Activated CD4-positive, alpha-beta T cell treated with anti-CD3 and anti-CD28 coated beads for 36 hours (primary cell): Measurements from ENCODE around the gene IGSF8. TPM values are rescaled to one million over a fixed set of nuclear protein-coding genes. Genes with fewer than 3 reads are reported as not detected.
A peak's percentile ranks its signal among the peaks of the same experiment; 100 is the strongest.

Source experiments
- ATAC-seq: fragments of 200-7000 bp; cut with Tn5 transposase; one replicate; pipeline ENCODE4 v1.10.0; 2021; ENCODE audit warnings: mild to moderate bottlenecking, moderate library complexity
- CTCF ChIA-PET: fragments of 350-600 bp; sonication (Branson Sonifier 250); formaldehyde crosslinking; loops from one replicate; lab custom pipeline; 2021; ENCODE audit warnings: antibody characterized with exemption; lab: Charles Lee
- POLR2A ChIA-PET: fragments of 350-600 bp; sonication (Branson Sonifier 250); formaldehyde crosslinking; loops from one replicate; lab custom pipeline; 2021; ENCODE audit warnings: antibody characterized with exemption, inconsistent platforms; lab: Charles Lee
- DNase-seq: peaks from one replicate; pipeline ENCODE4 v3.0.0-alpha.2; 2020
- H3K27ac Mint-ChIP-seq: one replicate; pipeline ENCODE4 v1.8.0; 2021; ENCODE audit warnings: mixed read lengths
- H3K27me3 Mint-ChIP-seq: one replicate; pipeline ENCODE4 v1.8.0; 2021; ENCODE audit warnings: mixed read lengths
- H3K36me3 Mint-ChIP-seq: one replicate; pipeline ENCODE4 v1.8.0; 2021; ENCODE audit warnings: low read depth, mixed read lengths
- H3K4me1 Mint-ChIP-seq: one replicate; pipeline ENCODE4 v1.8.0; 2021; ENCODE audit warnings: mixed read lengths
- H3K4me3 Mint-ChIP-seq: one replicate; pipeline ENCODE4 v1.8.0; 2021; ENCODE audit warnings: mild to moderate bottlenecking, moderate library complexity, mixed read lengths
- H3K9me3 Mint-ChIP-seq: one replicate; pipeline ENCODE4 v1.8.0; 2021; ENCODE audit warnings: low read depth, mixed read lengths
- intact Hi-C, 2 experiments: fragments of 100-400 bp; cut with DNase I in 1 of 2; cut with micrococcal nuclease in 1 of 2; formaldehyde crosslinking; loops; one replicate each; pipeline versions ENCODE4 v1.14.2 to v1.15.1; 2022 to 2024; cut with DNase I, micrococcal nuclease
- total RNA-seq, 2 experiments: library from RNA; stranded (reverse); gene quantifications; one replicate each; pipeline ENCODE4 v1.2.3, GENCODE V29; 2021

Gene IGSF8
- total RNA-seq, 2 experiments from 2014 or later = 29.2 to 33.8 TPM

- POLR2A ChIA-PET = no interaction called here
- peak overlapping the region; percentile 81 for H3K27ac Mint-ChIP-seq
- H3K27me3 Mint-ChIP-seq = peaks cover 17% of the 10 kb centered on the region
Measured at GRCh38 chr1:160047111-160047991, 51.1 kb downstream of the IGSF8 start.

GRCh38 chr1:160046494-160047110, 51.8 kb downstream of the IGSF8 start:
- DNase-seq = peak; percentile 67
- peak; percentile 87 for ATAC-seq
- Mint-ChIP-seq H3K4me1 (peaks cover 12% of the 10 kb centered on the region), H3K27ac (peak overlapping the region; percentile 81), H3K4me3 (peak overlapping the region; percentile 55), H3K36me3 (no peaks in the 10 kb centered on the region), H3K9me3 (no peaks in the 10 kb centered on the region), H3K27me3 (peaks cover 13% of the 10 kb centered on the region)
- intact Hi-C loops = loop anchor here (1.0 to 2.0 kb wide), 3 partner anchors 32 to 38 kb away; no protein-coding TSS in a partner anchor
- ChIA-PET CTCF (interaction anchor here (0.5 to 38.5 kb wide), 34 partner anchors 8 to 768 kb away, joined by 3 to 636 read pairs (median 4); partner anchors contain the start of genes IGSF8, KCNJ10, KCNJ9 and PEX19), POLR2A (no interaction called here)

More at GRCh38 chr1:160047111-160047991, 51.1 kb downstream of the IGSF8 start:
- no peaks in the 10 kb centered on the region for H3K36me3 Mint-ChIP-seq
- CTCF ChIA-PET = interaction anchor here (0.5 to 38.5 kb wide), 26 partner anchors 8 to 768 kb away, joined by 3 to 636 read pairs (median 4); partner anchors contain the start of genes KCNJ10, KCNJ9, PEX19 and PIGM
- H3K4me3 Mint-ChIP-seq = peak overlapping the region; percentile 55
- DNase-seq = no peak
- H3K4me1 Mint-ChIP-seq = peaks cover 12% of the 10 kb centered on the region
- H3K9me3 Mint-ChIP-seq = no peaks in the 10 kb centered on the region
- no peak for ATAC-seq
- intact Hi-C loops = loop anchor here in 1 of 2 experiments (2.0 kb wide), 1 partner anchor 31 kb away; no protein-coding TSS in a partner anchor

- Mint-ChIP-seq H3K27ac (no peak overlapping the region), H3K9me3 (no peaks in the 10 kb centered on the region), H3K4me3 (no peak overlapping the region), H3K4me1 (peaks cover 12% of the 10 kb centered on the region), H3K27me3 (peaks cover 12% of the 10 kb centered on the region), H3K36me3 (no peaks in the 10 kb centered on the region)
- ATAC-seq (no peak), DNase-seq (no peak)
- POLR2A ChIA-PET = interaction anchor here (0.6 kb wide), 1 partner anchor 13 kb away, joined by 5 read pairs; no protein-coding TSS in a partner anchor
- intact Hi-C loops = loop anchor here (1.0 to 2.0 kb wide), 3 partner anchors 33 to 39 kb away; no protein-coding TSS in a partner anchor
- CTCF ChIA-PET = interaction anchor here (0.6 to 38.5 kb wide), 21 partner anchors 8 to 331 kb away, joined by 3 to 636 read pairs (median 7); partner anchors contain the start of genes IGSF8, KCNJ10, KCNJ9 and PIGM
Measured at GRCh38 chr1:160045653-160046052, 52.8 kb downstream of the IGSF8 start.

- Mint-ChIP-seq H3K4me3 (no peak overlapping the region), H3K36me3 (no peaks in the 10 kb centered on the region), H3K27me3 (peaks cover 9% of the 10 kb centered on the region), H3K27ac (no peak overlapping the region), H3K4me1 (peaks cover 12% of the 10 kb centered on the region), H3K9me3 (no peaks in the 10 kb centered on the region)
- ChIA-PET POLR2A (no interaction called here), CTCF (interaction anchor here (0.6 to 38.5 kb wide), 2 partner anchors 35 to 248 kb away, joined by 3 to 636 read pairs; partner anchors contain the start of genes KCNJ10 and KCNJ9)
- intact Hi-C loops = no loop called here
- DNase-seq (no peak), ATAC-seq (no peak)
Measured at GRCh38 chr1:160043543-160043942, 54.9 kb downstream of the IGSF8 start.

Other genes with a start within 250 kb of the IGSF8 start
- gene VSIG8, start 236.0 kb downstream of the IGSF8 start, total RNA-seq = under 1 TPM in 1 of 2 experiments, not detected in 1; 0.11 TPM
- gene CFAP45, start 198.5 kb downstream of the IGSF8 start, total RNA-seq = 1 to 10 TPM in 1 of 2 experiments, under 1 TPM in 1; 0.98 to 1.1 TPM
- 100 to 1,000 TPM; 410 to 495 TPM for gene TAGLN2, start 173.1 kb downstream of the IGSF8 start, total RNA-seq
- gene IGSF9, start 153.0 kb downstream of the IGSF8 start, total RNA-seq = under 1 TPM in 1 of 2 experiments, not detected in 1; 0.07 TPM
- gene SLAMF9, start 144.4 kb downstream of the IGSF8 start, total RNA-seq = not detected
- 1 to 10 TPM; 4.3 to 4.7 TPM for gene PIGM, start 66.6 kb downstream of the IGSF8 start, total RNA-seq
- gene KCNJ10, start 28.5 kb downstream of the IGSF8 start, total RNA-seq = under 1 TPM; 0.11 TPM
- under 1 TPM; 0.04 to 0.05 TPM for gene KCNJ9, start 17.1 kb downstream of the IGSF8 start, total RNA-seq
- not detected for gene ATP1A2, start 17.1 kb upstream of the IGSF8 start, total RNA-seq
- gene ATP1A4, start 53.0 kb upstream of the IGSF8 start, total RNA-seq = not detected
- gene CASQ1, start 92.0 kb upstream of the IGSF8 start, total RNA-seq = not detected
- gene PEA15, start 106.8 kb upstream of the IGSF8 start, total RNA-seq = 10 to 100 TPM; 42.5 to 63.4 TPM
- gene DCAF8, start 163.9 kb upstream of the IGSF8 start, total RNA-seq = 100 to 1,000 TPM; 116 to 135 TPM
- gene PEX19, start 186.5 kb upstream of the IGSF8 start, total RNA-seq = 10 to 100 TPM; 49.2 to 55.8 TPM
- gene COPA, start 244.6 kb upstream of the IGSF8 start, total RNA-seq = 100 to 1,000 TPM; 125 to 148 TPM
- 10 to 100 TPM; 47.0 to 51.5 TPM for gene NCSTN, start 244.8 kb upstream of the IGSF8 start, total RNA-seq